ENCODE measurements around the gene MED31. TPM values are rescaled to one million over a fixed set of nuclear protein-coding genes. Genes with fewer than 3 reads are reported as not detected.
A peak's percentile ranks its signal among the peaks of the same experiment; 100 is the strongest.

Gene MED31
- total and polyA plus RNA-seq, 2 of the 13 experiments (the other 11 are each of a cell fraction or from before 2014, with no cell fraction given) = 19.0 to 20.9 TPM

DNA sequence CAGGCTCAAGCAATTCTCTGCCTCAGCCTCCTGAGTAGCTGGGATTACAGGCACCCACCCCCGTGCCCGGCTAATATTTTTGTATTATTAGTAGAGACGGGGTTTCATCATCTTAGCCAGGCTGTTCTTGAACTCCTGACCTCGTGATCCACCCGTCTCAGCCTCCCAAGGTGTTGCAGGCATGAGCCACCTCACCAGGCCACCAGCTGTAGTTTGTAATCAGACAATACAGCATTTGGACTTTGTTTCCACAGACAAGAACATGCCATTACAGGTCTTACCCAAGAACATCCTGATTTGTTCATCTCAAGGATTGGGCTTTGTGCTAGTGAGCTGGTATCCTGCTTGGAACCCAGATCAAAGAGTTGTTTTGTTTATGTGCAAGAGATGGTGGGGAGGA is 30.3 kb upstream of the MED31 start:
- POLR2A ChIA-PET = interaction anchor here (0.6 to 7.7 kb wide), 5 partner anchors 10 to 42 kb away, joined by 3 to 265 read pairs (median 4); partner anchors contain the start of gene SLC13A5
- intact Hi-C loops (cut with micrococcal nuclease; ENCODE audit: unreplicated experiment) (loop anchor here (2.0 kb wide), 2 partner anchors 15 to 19 kb away; no protein-coding TSS in a partner anchor), in situ Hi-C loops (cut with HindIII; ENCODE audit: extremely low pct_ligation_motif_present, low pct_unique_long_range_greater_than_20kb) (no loop called here)
- Histone ChIP-seq H3K79me2 (ENCODE audit: insufficient read depth, low read length) (no peaks in the 10 kb centered on the region), H3K4me1 (ENCODE audit: insufficient read depth, low read length) (peaks cover 95% of the 10 kb centered on the region), H3K9ac (ENCODE audit: insufficient read depth, low read depth, low read length) (no peak overlapping the region), H3K27me3 (ENCODE audit: control insufficient read depth in 1 of 2, insufficient read depth in 2 of 2, low read length in 2 of 2) (no peaks in the 10 kb centered on the region; a peak in 1 of 5 replicates), H3K9me3 (ENCODE audit: low read length) (no peaks in the 10 kb centered on the region), H4K20me1 (ENCODE audit: insufficient read depth, low read length) (no peaks in the 10 kb centered on the region), H3K36me3 (replicated peaks in 1 of 2; ENCODE audit: control insufficient read depth in 1 of 2, insufficient read depth in 2 of 2, low read length in 2 of 2) (no peaks in the 10 kb centered on the region), H2AFZ (ENCODE audit: low read length) (no peak overlapping the region), H3K27ac (ENCODE audit: extremely low read length, insufficient read depth, low read length) (peak overlapping the region; percentile 15), H3K4me3 (replicated peaks in 1 of 3; ENCODE audit: insufficient read depth in 1 of 3, low read depth in 2 of 3, low read length in 3 of 3) (no peak overlapping the region), H3K4me2 (ENCODE audit: low read depth, low read length) (peak overlapping the region; percentile 66)
- WGBS (ENCODE audit: low lambda C conversion rate) = 2% methylated on average over 5 of the region's 5 CpGs
- ATAC-seq (no peak; the same call in 2 of the 3 replicates), FAIRE-seq (no peak), DNase-seq (ENCODE audit: low spot score) (peak; percentile 28)
- no TSS peak for BruUV-seq (replicated peaks)
- CTCF ChIA-PET (ENCODE audit: low intra/inter-chr PET ratio, low total read pairs) = no interaction called here
- TF ChIP-seq IRF9 (CRISPR knock-in tag; IDR thresholded peaks at IDR 0.05; ENCODE audit: borderline replicate concordance) (no peak), ZNF644 (CRISPR knock-in tag; IDR thresholded peaks at IDR 0.05; ENCODE audit: low read depth) (peak; percentile 36; the same call in 1 of the 2 replicates), TFAP4 (IDR thresholded peaks at IDR 0.05; ENCODE audit: borderline replicate concordance, low read depth) (0 out of 2 replicates have a peak, but pooled peaks have one; percentile 21), ZNF205 (CRISPR knock-in tag; IDR thresholded peaks at IDR 0.05) (no peak), HNF4A (CRISPR knock-in tag; IDR thresholded peaks at IDR 0.05) (peak; percentile 55; the same call in 1 of the 2 replicates), CEBPG (CRISPR knock-in tag; IDR thresholded peaks at IDR 0.05) (peak; percentile 34; the same call in 1 of the 2 replicates), ZNF335 (CRISPR knock-in tag; IDR thresholded peaks at IDR 0.05) (no peak), REXO4 (CRISPR knock-in tag; IDR thresholded peaks at IDR 0.05; ENCODE audit: borderline replicate concordance) (no peak), ZGPAT (CRISPR knock-in tag; IDR thresholded peaks at IDR 0.05) (0 out of 2 replicates have a peak, but pooled peaks have one; percentile 10), ARID5B (CRISPR knock-in tag; IDR thresholded peaks at IDR 0.05) (peak; percentile 38; the same call in 1 of the 2 replicates), RXRA (CRISPR knock-in tag; IDR thresholded peaks at IDR 0.05) (peak; percentile 24; the same call in 1 of the 2 replicates)
- TF ChIP-seq, protein P1, sequence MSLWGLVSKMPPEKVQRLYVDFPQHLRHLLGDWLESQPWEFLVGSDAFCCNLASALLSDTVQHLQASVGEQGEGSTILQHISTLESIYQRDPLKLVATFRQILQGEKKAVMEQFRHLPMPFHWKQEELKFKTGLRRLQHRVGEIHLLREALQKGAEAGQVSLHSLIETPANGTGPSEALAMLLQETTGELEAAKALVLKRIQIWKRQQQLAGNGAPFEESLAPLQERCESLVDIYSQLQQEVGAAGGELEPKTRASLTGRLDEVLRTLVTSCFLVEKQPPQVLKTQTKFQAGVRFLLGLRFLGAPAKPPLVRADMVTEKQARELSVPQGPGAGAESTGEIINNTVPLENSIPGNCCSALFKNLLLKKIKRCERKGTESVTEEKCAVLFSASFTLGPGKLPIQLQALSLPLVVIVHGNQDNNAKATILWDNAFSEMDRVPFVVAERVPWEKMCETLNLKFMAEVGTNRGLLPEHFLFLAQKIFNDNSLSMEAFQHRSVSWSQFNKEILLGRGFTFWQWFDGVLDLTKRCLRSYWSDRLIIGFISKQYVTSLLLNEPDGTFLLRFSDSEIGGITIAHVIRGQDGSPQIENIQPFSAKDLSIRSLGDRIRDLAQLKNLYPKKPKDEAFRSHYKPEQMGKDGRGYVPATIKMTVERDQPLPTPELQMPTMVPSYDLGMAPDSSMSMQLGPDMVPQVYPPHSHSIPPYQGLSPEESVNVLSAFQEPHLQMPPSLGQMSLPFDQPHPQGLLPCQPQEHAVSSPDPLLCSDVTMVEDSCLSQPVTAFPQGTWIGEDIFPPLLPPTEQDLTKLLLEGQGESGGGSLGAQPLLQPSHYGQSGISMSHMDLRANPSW (CRISPR knock-in tag; IDR thresholded peaks at IDR 0.05; ENCODE audit: borderline replicate concordance) = no peak

Measured in HepG2 (cell line).